HepG2 (cell line): Measurements from ENCODE around the gene PSD. TPM values are rescaled to one million over a fixed set of nuclear protein-coding genes. Genes with fewer than 3 reads are reported as not detected.
A peak's percentile ranks its signal among the peaks of the same experiment; 100 is the strongest.

Source experiments
- ARID2 ChIP-seq: sonication (generic); formaldehyde crosslinking; IDR thresholded peaks from 2 replicates; pipeline ENCODE4 v1.8.1; 2022; ENCODE audit warnings: mild to moderate bottlenecking, missing genetic modification reagents, borderline replicate concordance
- ATF7-NPFF ChIP-seq: sonication (generic); formaldehyde crosslinking; IDR thresholded peaks from 2 replicates; pipeline ENCODE4 v1.8.1; 2023; ENCODE audit warnings: mild to moderate bottlenecking, low read depth, missing genetic modification reagents, moderate library complexity
- CAMTA2 ChIP-seq: sonication (generic); formaldehyde crosslinking; IDR thresholded peaks from 2 replicates; pipeline ENCODE4 v1.4.0; 2020; ENCODE audit warnings: mild to moderate bottlenecking, missing genetic modification reagents, borderline replicate concordance
- CBX5 ChIP-seq: sonication (generic); formaldehyde crosslinking; IDR thresholded peaks from 2 replicates; pipeline ENCODE4 v1.4.0; 2020; ENCODE audit warnings: missing genetic modification reagents, borderline replicate concordance
- ESRRA ChIP-seq: sonication (generic); formaldehyde crosslinking; IDR thresholded peaks from 2 replicates; pipeline ENCODE4 v1.5.1; 2020; ENCODE audit warnings: mild to moderate bottlenecking, low read depth, missing genetic modification reagents
- FOXJ3 ChIP-seq: sonication (generic); formaldehyde crosslinking; IDR thresholded peaks from 2 replicates; pipeline ENCODE4 v1.4.0; 2020; ENCODE audit warnings: missing genetic modification reagents, mild to moderate bottlenecking, borderline replicate concordance
- HDAC1 ChIP-seq: sonication (generic); formaldehyde crosslinking; IDR thresholded peaks from 2 replicates; pipeline ENCODE4 v1.5.1; 2020; ENCODE audit warnings: mild to moderate bottlenecking, missing genetic modification reagents
- HDAC2 ChIP-seq: sonication (generic); formaldehyde crosslinking; IDR thresholded peaks from 2 replicates; pipeline ENCODE4 v1.4.0; 2020; ENCODE audit warnings: missing genetic modification reagents
- MIER2 ChIP-seq: IDR thresholded peaks from 2 replicates; pipeline ENCODE4 v1.6.1; 2016; ENCODE audit warnings: missing biosample characterization, missing genetic modification reagents
- NFKB2 ChIP-seq: sonication (generic); formaldehyde crosslinking; IDR thresholded peaks from 2 replicates; pipeline ENCODE4 v1.4.0; 2020; ENCODE audit warnings: missing genetic modification reagents, borderline replicate concordance
- PHB2 ChIP-seq: fragments of 450-650 bp; IDR thresholded peaks from 2 replicates; pipeline ENCODE4 v1.6.1; 2018; ENCODE audit not compliant: partially characterized antibody
- POLR2AphosphoS5 ChIP-seq: IDR thresholded peaks from 2 replicates; pipeline ENCODE4 v1.6.1; 2012; ENCODE audit warnings: low read depth, low read length
- RXRB ChIP-seq: IDR thresholded peaks from 2 replicates; pipeline ENCODE4 v1.6.1; 2016; ENCODE audit warnings: borderline replicate concordance, missing genetic modification reagents, missing compliant biosample characterization
- SOX6 ChIP-seq, 2 experiments: fragments of 450-650 bp in 1 of 2; sonication (generic) in 1 of 2; formaldehyde crosslinking in 1 of 2; IDR thresholded peaks; 2 replicates each; pipeline versions ENCODE4 v1.4.0 to v1.6.1; 2017 to 2020; ENCODE audit warnings: antibody characterized with exemption in 1 of 2, mild to moderate bottlenecking in 1 of 2, missing genetic modification reagents in 1 of 2
- TCF12 ChIP-seq, 2 experiments: fragments of 450-650 bp in 1 of 2; sonication (generic) in 1 of 2; formaldehyde crosslinking in 1 of 2; IDR thresholded peaks; 2 replicates each; pipeline versions ENCODE4 v1.6.1 to v1.8.0; 2017 to 2022; ENCODE audit warnings: antibody characterized with exemption in 1 of 2, mild to moderate bottlenecking in 1 of 2, missing genetic modification reagents in 1 of 2, moderate library complexity in 1 of 2
- ZNF274 ChIP-seq: sonication (generic); formaldehyde crosslinking; IDR thresholded peaks from 2 replicates; pipeline ENCODE4 v1.5.1; 2020; ENCODE audit warnings: mild to moderate bottlenecking, missing genetic modification reagents
- ZNF317 ChIP-seq: sonication (generic); formaldehyde crosslinking; IDR thresholded peaks from 2 replicates; pipeline ENCODE4 v1.5.0; 2020; ENCODE audit warnings: mild to moderate bottlenecking, missing genetic modification reagents
- ZNF709 ChIP-seq: sonication (generic); formaldehyde crosslinking; IDR thresholded peaks from 2 replicates; pipeline ENCODE4 v1.5.0; 2020; ENCODE audit warnings: mild to moderate bottlenecking, missing genetic modification reagents
- polyA plus RNA-seq, 8 experiments: library from polyadenylated mRNA; depleted of rRNA in 3 of 8; stranded (reverse) in 7 of 8; unstranded in 1 of 8; fragments of >200 nt; fragmentation: Illumina TruSeq in 4 of 8; extraction: Trizol in 4 of 8; gene quantifications; 2 replicates each; pipeline versions ENCODE4 v1.2.1 to v1.2.3, GENCODE V29; 2011 to 2016; ENCODE audit warnings: low read depth in 4 of 8, missing spikeins in 1 of 8, mixed read lengths in 1 of 8; ENCODE audit not compliant: insufficient read depth in 1 of 8
- total RNA-seq, 5 experiments: library from RNA; depleted of rRNA; stranded (reverse); fragments of >200 nt; fragmentation: Illumina TruSeq; extraction: Trizol; gene quantifications; 2 replicates each; pipeline ENCODE4 v1.2.3, GENCODE V29; 2016; ENCODE audit warnings: low read depth in 1 of 5
- TF ChIP-seq, protein P1 (sequence below): IDR thresholded peaks from 2 replicates; pipeline ENCODE4 v1.6.1; 2016
- TF ChIP-seq, protein P2 (sequence below): sonication (generic); formaldehyde crosslinking; IDR thresholded peaks from 2 replicates; pipeline ENCODE4 v1.4.0; 2020; ENCODE audit warnings: missing genetic modification reagents, borderline replicate concordance
- TF ChIP-seq, protein P3 (sequence below): sonication (generic); formaldehyde crosslinking; IDR thresholded peaks from 2 replicates; pipeline ENCODE4 v1.8.0; 2022; ENCODE audit warnings: missing genetic modification reagents, low read depth, mild to moderate bottlenecking, borderline replicate concordance
- TF ChIP-seq, protein P4 (sequence below): fragments of 450-650 bp; IDR thresholded peaks from 2 replicates; pipeline ENCODE4 v1.6.1; 2016

PSD gene
- total and polyA plus RNA-seq, 2 of the 13 experiments (the other 11 are each of a cell fraction or from before 2014, with no cell fraction given), result 0.35 to 0.58 TPM

DNA sequence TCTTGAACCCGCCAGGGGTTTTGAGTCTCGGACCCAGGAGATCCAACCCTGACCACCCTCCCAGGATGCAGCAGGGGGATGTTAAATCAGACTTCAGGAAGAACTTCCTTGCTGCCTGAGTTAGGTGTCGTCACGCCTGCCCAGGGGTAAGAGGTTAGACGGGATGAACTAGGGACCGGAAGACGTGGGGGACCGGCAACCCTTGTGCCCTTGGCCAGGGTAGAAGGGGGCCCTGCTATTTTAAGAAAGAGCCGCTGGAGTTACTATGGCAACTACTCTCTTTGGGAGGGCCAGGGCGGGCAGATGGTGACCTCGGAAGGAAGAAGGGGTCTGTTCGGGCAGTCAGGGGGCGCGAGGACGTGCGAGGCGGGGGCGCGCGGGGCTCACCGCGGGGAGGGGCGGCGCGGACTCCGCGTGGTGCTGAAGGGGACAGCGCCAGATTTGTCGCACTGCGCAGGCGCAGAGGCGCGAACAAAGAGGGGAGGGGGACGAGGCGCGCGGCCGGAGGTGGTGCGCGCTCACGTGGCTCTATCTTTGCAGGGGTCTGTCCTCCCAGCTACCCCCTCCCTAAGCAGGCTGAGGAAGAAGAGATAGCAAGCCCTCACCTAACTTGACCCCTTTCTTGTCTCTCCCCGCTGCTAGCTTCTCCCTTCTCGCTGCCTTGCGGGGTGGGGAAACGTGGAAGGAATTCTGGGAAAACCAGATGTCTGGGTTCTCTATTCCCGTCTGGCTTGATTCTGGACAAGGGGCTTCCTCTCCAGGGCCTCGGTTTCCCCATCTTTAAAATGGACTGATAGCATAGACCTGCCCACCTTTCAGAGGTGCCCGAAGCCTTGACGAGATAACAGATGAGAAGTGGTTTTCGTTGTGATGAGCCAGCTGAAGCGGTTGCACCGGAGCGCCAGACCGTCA is 940 bp upstream of the PSD start (continued):
- peak; percentile 19; the same call in 1 of the 2 replicates for TF ChIP-seq HDAC2 (CRISPR knock-in tag)
- TF ChIP-seq, protein P1, sequence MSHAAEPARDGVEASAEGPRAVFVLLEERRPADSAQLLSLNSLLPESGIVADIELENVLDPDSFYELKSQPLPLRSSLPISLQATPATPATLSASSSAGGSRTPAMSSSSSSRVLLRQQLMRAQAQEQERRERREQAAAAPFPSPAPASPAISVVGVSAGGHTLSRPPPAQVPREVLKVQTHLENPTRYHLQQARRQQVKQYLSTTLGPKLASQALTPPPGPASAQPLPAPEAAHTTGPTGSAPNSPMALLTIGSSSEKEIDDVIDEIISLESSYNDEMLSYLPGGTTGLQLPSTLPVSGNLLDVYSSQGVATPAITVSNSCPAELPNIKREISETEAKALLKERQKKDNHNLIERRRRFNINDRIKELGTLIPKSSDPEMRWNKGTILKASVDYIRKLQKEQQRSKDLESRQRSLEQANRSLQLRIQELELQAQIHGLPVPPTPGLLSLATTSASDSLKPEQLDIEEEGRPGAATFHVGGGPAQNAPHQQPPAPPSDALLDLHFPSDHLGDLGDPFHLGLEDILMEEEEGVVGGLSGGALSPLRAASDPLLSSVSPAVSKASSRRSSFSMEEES (CRISPR knock-in tag), result 0 out of 2 replicates have a peak, but pooled peaks have one; percentile 26
- no peak for TF ChIP-seq PHB2
- TF ChIP-seq, protein P2, sequence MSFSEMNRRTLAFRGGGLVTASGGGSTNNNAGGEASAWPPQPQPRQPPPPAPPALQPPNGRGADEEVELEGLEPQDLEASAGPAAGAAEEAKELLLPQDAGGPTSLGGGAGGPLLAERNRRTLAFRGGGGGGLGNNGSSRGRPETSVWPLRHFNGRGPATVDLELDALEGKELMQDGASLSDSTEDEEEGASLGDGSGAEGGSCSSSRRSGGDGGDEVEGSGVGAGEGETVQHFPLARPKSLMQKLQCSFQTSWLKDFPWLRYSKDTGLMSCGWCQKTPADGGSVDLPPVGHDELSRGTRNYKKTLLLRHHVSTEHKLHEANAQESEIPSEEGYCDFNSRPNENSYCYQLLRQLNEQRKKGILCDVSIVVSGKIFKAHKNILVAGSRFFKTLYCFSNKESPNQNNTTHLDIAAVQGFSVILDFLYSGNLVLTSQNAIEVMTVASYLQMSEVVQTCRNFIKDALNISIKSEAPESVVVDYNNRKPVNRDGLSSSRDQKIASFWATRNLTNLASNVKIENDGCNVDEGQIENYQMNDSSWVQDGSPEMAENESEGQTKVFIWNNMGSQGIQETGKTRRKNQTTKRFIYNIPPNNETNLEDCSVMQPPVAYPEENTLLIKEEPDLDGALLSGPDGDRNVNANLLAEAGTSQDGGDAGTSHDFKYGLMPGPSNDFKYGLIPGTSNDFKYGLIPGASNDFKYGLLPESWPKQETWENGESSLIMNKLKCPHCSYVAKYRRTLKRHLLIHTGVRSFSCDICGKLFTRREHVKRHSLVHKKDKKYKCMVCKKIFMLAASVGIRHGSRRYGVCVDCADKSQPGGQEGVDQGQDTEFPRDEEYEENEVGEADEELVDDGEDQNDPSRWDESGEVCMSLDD (CRISPR knock-in tag), result no peak; the same call in 1 of the 2 replicates
- TF ChIP-seq, protein P3, sequence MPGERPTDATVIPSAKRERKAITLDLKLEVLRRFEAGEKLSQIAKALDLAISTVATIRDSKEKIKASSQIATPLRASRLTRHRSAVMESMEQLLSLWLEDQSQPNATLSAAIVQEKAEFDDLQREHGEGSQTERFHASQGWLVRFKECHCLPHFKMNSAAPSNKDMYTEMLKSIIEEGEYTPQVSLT (CRISPR knock-in tag), result no peak
- no peak for TF ChIP-seq SOX6 (IDR thresholded peaks at IDR 0.05)
- 0 out of 2 replicates have a peak, but pooled peaks have one; percentile 9 for TF ChIP-seq SOX6 (CRISPR knock-in tag; IDR thresholded peaks at IDR 0.05)
- peak; percentile 94 for TF ChIP-seq MIER2 (CRISPR knock-in tag)
- TF ChIP-seq ESRRA (CRISPR knock-in tag), result peak; percentile 33; the same call in 1 of the 2 replicates
- TF ChIP-seq ZNF274 (CRISPR knock-in tag), result no peak
- no peak for TF ChIP-seq CBX5 (CRISPR knock-in tag)
- 0 out of 2 replicates have a peak, but pooled peaks have one; percentile 65 for TF ChIP-seq NFKB2 (CRISPR knock-in tag)
- TF ChIP-seq POLR2AphosphoS5, result no peak
- TF ChIP-seq TCF12 (IDR thresholded peaks at IDR 0.05), result no peak
- no peak for TF ChIP-seq TCF12 (CRISPR knock-in tag; IDR thresholded peaks at IDR 0.05)
- TF ChIP-seq ZNF317 (CRISPR knock-in tag), result peak; percentile 23; the same call in 1 of the 2 replicates
- TF ChIP-seq ZNF709 (CRISPR knock-in tag), result no peak; the same call in 1 of the 2 replicates
- TF ChIP-seq ATF7-NPFF, result peak; percentile 67; the same call in 1 of the 2 replicates
- 0 out of 2 replicates have a peak, but pooled peaks have one; percentile 60 for TF ChIP-seq CAMTA2
- peak; percentile 72; the same call in 1 of the 2 replicates for TF ChIP-seq ARID2 (CRISPR knock-in tag)
- TF ChIP-seq, protein P4, sequence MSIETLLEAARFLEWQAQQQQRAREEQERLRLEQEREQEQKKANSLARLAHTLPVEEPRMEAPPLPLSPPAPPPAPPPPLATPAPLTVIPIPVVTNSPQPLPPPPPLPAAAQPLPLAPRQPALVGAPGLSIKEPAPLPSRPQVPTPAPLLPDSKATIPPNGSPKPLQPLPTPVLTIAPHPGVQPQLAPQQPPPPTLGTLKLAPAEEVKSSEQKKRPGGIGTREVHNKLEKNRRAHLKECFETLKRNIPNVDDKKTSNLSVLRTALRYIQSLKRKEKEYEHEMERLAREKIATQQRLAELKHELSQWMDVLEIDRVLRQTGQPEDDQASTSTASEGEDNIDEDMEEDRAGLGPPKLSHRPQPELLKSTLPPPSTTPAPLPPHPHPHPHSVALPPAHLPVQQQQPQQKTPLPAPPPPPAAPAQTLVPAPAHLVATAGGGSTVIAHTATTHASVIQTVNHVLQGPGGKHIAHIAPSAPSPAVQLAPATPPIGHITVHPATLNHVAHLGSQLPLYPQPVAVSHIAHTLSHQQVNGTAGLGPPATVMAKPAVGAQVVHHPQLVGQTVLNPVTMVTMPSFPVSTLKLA, result 0 out of 2 replicates have a peak, but pooled peaks have one; percentile 26
- TF ChIP-seq RXRB (CRISPR knock-in tag), result no peak; the same call in 1 of the 2 replicates
- TF ChIP-seq HDAC1 (CRISPR knock-in tag), result peak; percentile 79; the same call in 1 of the 2 replicates
- TF ChIP-seq FOXJ3 (CRISPR knock-in tag), result no peak
